SK-N-SH (cell line): ENCODE measurements around the gene DYNLT2B. TPM values are rescaled to one million over a fixed set of nuclear protein-coding genes. Genes with fewer than 3 reads are reported as not detected.

ENCODE experiments used
- CTCF ChIA-PET: fragments of 300-600, 350-600 bp; formaldehyde crosslinking; extraction: SDS; loops from one replicate; lab custom pipeline; 2021; lab: Yijun Ruan, JAX
- POLR2A ChIA-PET: fragments of 350-600 bp; sonication (Branson Sonifier 250); formaldehyde crosslinking; extraction: SDS; loops from one replicate; lab custom pipeline; 2020; ENCODE audit warnings: antibody characterized with exemption, inconsistent platforms; lab: Yijun Ruan, JAX
- DNase-seq: peaks from one replicate; pipeline ENCODE4 v3.0.0; 2012
- H2AFZ ChIP-seq: fragments of 200-600 bp; sonication (generic); 2 replicates; pipeline ENCODE4 v1.8.1; 2016; ENCODE audit warnings: antibody characterized with exemption, mild to moderate bottlenecking, low read depth
- H3F3A ChIP-seq: fragments of 200-600 bp; sonication (generic); replicated peaks from 2 replicates; pipeline ENCODE3; 2016; ENCODE audit warnings: antibody characterized with exemption, mild to moderate bottlenecking; ENCODE audit not compliant: insufficient read depth
- H3K27ac ChIP-seq, 2 experiments: fragments of 200-500 bp in 1 of 2; fragments of 200-600 bp in 1 of 2; sonication (Bioruptor generic) in 1 of 2; sonication (generic), shearing (Covaris generic) in 1 of 2; 2 replicates each; pipeline versions ENCODE4 v1.5.1 to v1.6.1; 2014 to 2016; ENCODE audit warnings: low read depth in 2 of 2, inconsistent platforms in 1 of 2, low read length in 1 of 2, mild to moderate bottlenecking in 1 of 2, mixed read lengths in 1 of 2
- H3K27me3 ChIP-seq: fragments of 200-600 bp; sonication (generic), shearing (Covaris generic); 2 replicates; pipeline ENCODE4 v1.6.1; 2016; ENCODE audit warnings: mixed run types; ENCODE audit not compliant: insufficient read depth
- H3K36me3 ChIP-seq, 2 experiments: fragments of 200-500 bp in 1 of 2; fragments of 200-600 bp in 1 of 2; sonication (Bioruptor generic) in 1 of 2; sonication (generic) in 1 of 2; replicated peaks in 1 of 2; 2 replicates each; pipeline versions ENCODE3 to v1.5.1; 2014 to 2016; ENCODE audit warnings: low read length in 1 of 2, mild to moderate bottlenecking in 1 of 2; ENCODE audit not compliant: insufficient read depth in 2 of 2, control insufficient read depth in 1 of 2
- H3K4me1 ChIP-seq, 2 experiments: fragments of 200-500 bp in 1 of 2; fragments of 200-600 bp in 1 of 2; sonication (Bioruptor generic) in 1 of 2; sonication (generic), shearing (Covaris generic) in 1 of 2; 2 replicates each; pipeline versions ENCODE4 v1.5.1 to v1.6.1; 2014 to 2016; ENCODE audit warnings: low read depth in 1 of 2, low read length in 1 of 2, mixed run types in 1 of 2; ENCODE audit not compliant: insufficient read depth in 2 of 2, control insufficient read depth in 1 of 2
- H3K4me2 ChIP-seq: fragments of 200-600 bp; sonication (generic), shearing (Covaris generic); 2 replicates; pipeline ENCODE4 v1.6.1; 2017; ENCODE audit warnings: mixed run types
- H3K4me3 ChIP-seq, 2 experiments: fragments of 200-500 bp in 1 of 2; fragments of 200-600 bp in 1 of 2; sonication (Bioruptor generic) in 1 of 2; sonication (generic), shearing (Covaris generic) in 1 of 2; 2 replicates each; pipeline versions ENCODE4 v1.5.1 to v1.8.1; 2014 to 2016; ENCODE audit warnings: low read depth in 2 of 2, inconsistent platforms in 1 of 2, low read length in 1 of 2, mild to moderate bottlenecking in 1 of 2, mixed read lengths in 1 of 2, moderate library complexity in 1 of 2
- H3K79me2 ChIP-seq: fragments of 200-600 bp; sonication (generic); 2 replicates; pipeline ENCODE4 v1.8.1; 2017; ENCODE audit warnings: mild to moderate bottlenecking; ENCODE audit not compliant: insufficient read depth
- H3K9ac ChIP-seq: fragments of 200-600 bp; sonication (generic); 2 replicates; pipeline ENCODE4 v1.6.1; 2017; ENCODE audit warnings: mixed run types
- H3K9me2 ChIP-seq: fragments of 200-600 bp; sonication (generic); 2 replicates; pipeline ENCODE4 v1.6.1; 2017; ENCODE audit warnings: mixed run types
- H3K9me3 ChIP-seq: fragments of 200-600 bp; sonication (generic); 2 replicates; pipeline ENCODE4 v1.6.1; 2017; ENCODE audit warnings: mixed run types, mild to moderate bottlenecking, moderate library complexity
- H4K20me1 ChIP-seq: fragments of 200-600 bp; sonication (generic); 2 replicates; pipeline ENCODE4 v1.6.1; 2017; ENCODE audit warnings: mild to moderate bottlenecking, mixed run types; ENCODE audit not compliant: insufficient read depth
- CHD2 ChIP-seq: fragments of 150-350 bp; IDR thresholded peaks from 2 replicates; pipeline ENCODE4 v1.6.1; 2018; ENCODE audit warnings: low read length; ENCODE audit not compliant: partially characterized antibody
- ELF1 ChIP-seq: IDR thresholded peaks from 2 replicates; pipeline ENCODE4 v1.4.0; 2012
- FOXM1 ChIP-seq: IDR thresholded peaks from 2 replicates; pipeline ENCODE4 v1.4.0; 2012; ENCODE audit warnings: low read depth, mild to moderate bottlenecking
- GATA2 ChIP-seq: sonication (generic); formaldehyde crosslinking; IDR thresholded peaks from 2 replicates; pipeline ENCODE4 v1.5.0; 2020; ENCODE audit warnings: mild to moderate bottlenecking, missing genetic modification reagents
- JUND ChIP-seq: IDR thresholded peaks from 2 replicates; pipeline ENCODE4 v1.4.0; 2012
- MEF2A ChIP-seq: IDR thresholded peaks from 2 replicates; pipeline ENCODE4 v1.4.0; 2012; ENCODE audit warnings: low read depth, borderline replicate concordance
- NRF1 ChIP-seq: IDR thresholded peaks from 2 replicates; pipeline ENCODE4 v1.6.1; 2012; ENCODE audit warnings: low read depth, mild to moderate bottlenecking, low read length
- POLR2AphosphoS5 ChIP-seq: IDR thresholded peaks from 2 replicates; pipeline ENCODE4 v1.6.1; 2012; ENCODE audit warnings: low read depth, low read length
- RAD21 ChIP-seq: IDR thresholded peaks from 2 replicates; pipeline ENCODE4 v1.6.1; 2012; ENCODE audit warnings: mild to moderate bottlenecking, low read length
- REST ChIP-seq: IDR thresholded peaks from 2 replicates; pipeline ENCODE4 v1.6.1; 2012; ENCODE audit warnings: mild to moderate bottlenecking, low read depth, low read length, moderate library complexity
- RFX5 ChIP-seq: IDR thresholded peaks from 2 replicates; pipeline ENCODE4 v1.6.1; 2012; ENCODE audit warnings: mild to moderate bottlenecking, improper control_type of control experiment, low read length
- RXRA ChIP-seq: IDR thresholded peaks from 2 replicates; pipeline ENCODE4 v1.4.0; 2012; ENCODE audit warnings: low read depth, mild to moderate bottlenecking, borderline replicate concordance
- TAF1 ChIP-seq: IDR thresholded peaks from 2 replicates; pipeline ENCODE4 v1.6.1; 2012; ENCODE audit warnings: low read depth, mild to moderate bottlenecking, low read length, moderate library complexity, borderline replicate concordance
- USF1 ChIP-seq: IDR thresholded peaks from 2 replicates; pipeline ENCODE4 v1.4.0; 2012; ENCODE audit warnings: low read depth, borderline replicate concordance
- YY1 ChIP-seq: IDR thresholded peaks from 2 replicates; pipeline ENCODE4 v1.4.0; 2012; ENCODE audit warnings: low read depth, mild to moderate bottlenecking
- WGBS: methylation state at CpG from one replicate; pipeline ENCODE4 v1.1.6; 2017; ENCODE audit warnings: low lambda C conversion rate; 5-methylcytosine and 5-hydroxymethylcytosine counted together
- polyA plus RNA-seq, 3 experiments: library from polyadenylated mRNA; depleted of rRNA; stranded (reverse); fragments of >200 nt; gene quantifications; 2 replicates each; pipeline ENCODE4 v1.2.3, GENCODE V29; 2012

DYNLT2B gene
- polyA plus RNA-seq, 1 of the 3 experiments (the other 2 are of a cell fraction) = 31.7 TPM

- no peak overlapping the region for H3K27ac ChIP-seq
- no peaks in the 10 kb centered on the region for H3F3A ChIP-seq
- no peak for DNase-seq
- H3K27me3 ChIP-seq = no peaks in the 10 kb centered on the region
- no peaks in the 10 kb centered on the region for H4K20me1 ChIP-seq
- no peaks in the 10 kb centered on the region for H3K4me1 ChIP-seq
- H3K4me2 ChIP-seq = no peak overlapping the region
- H3K9me2 ChIP-seq = no peaks in the 10 kb centered on the region
- ChIA-PET CTCF (no interaction called here), POLR2A (no interaction called here)
- no peak overlapping the region for H3K4me3 ChIP-seq
- TF ChIP-seq TAF1 (no peak), USF1 (no peak), RFX5 (no peak), FOXM1 (no peak), RXRA (no peak), GATA2 (CRISPR knock-in tag) (no peak)
- H3K79me2 ChIP-seq = no peaks in the 10 kb centered on the region
- H2AFZ ChIP-seq = no peak overlapping the region
- peaks cover 0 to 10% of the 10 kb centered on the region in 2 experiments for H3K36me3 ChIP-seq
- H3K9ac ChIP-seq = no peak overlapping the region
- no peaks in the 10 kb centered on the region for H3K9me3 ChIP-seq
- WGBS = 91% methylated on average over 2 of the region's 2 CpGs
These were observed 19.5 kb downstream of the DYNLT2B start for GRCh38 chr3:196298521-196298920.

- Histone ChIP-seq H3K9me2 (no peaks in the 10 kb centered on the region), H3K4me1 (no peaks in the 10 kb centered on the region; a peak in 1 of 4 replicates), H3K27me3 (no peaks in the 10 kb centered on the region), H4K20me1 (no peaks in the 10 kb centered on the region), H3K27ac (no peak overlapping the region), H3K4me3 (no peak overlapping the region), H2AFZ (no peak overlapping the region), H3K9me3 (no peaks in the 10 kb centered on the region), H3K4me2 (no peak overlapping the region), H3K9ac (no peak overlapping the region), H3F3A (peaks cover 19% of the 10 kb centered on the region), H3K36me3 (peaks cover 0 to 6% of the 10 kb centered on the region in 2 experiments), H3K79me2 (peaks cover 12% of the 10 kb centered on the region)
- DNase-seq = no peak
- CTCF ChIA-PET = interaction anchor here (1.2 kb wide), 1 partner anchor 212 kb away, joined by 3 read pairs; no protein-coding TSS in a partner anchor
- POLR2A ChIA-PET = interaction anchor here (0.6 kb wide), 1 partner anchor 110 kb away, joined by 3 read pairs; no protein-coding TSS in a partner anchor
- 87% methylated on average over 5 of the region's 5 CpGs for WGBS
- no peak for TF ChIP-seq RAD21
- no peak for TF ChIP-seq CHD2
These were observed 25.6 kb downstream of the DYNLT2B start for GRCh38 chr3:196292286-196292923.

- H3K9me2 ChIP-seq = no peaks in the 10 kb centered on the region
These were observed 29.9 kb downstream of the DYNLT2B start for GRCh38 chr3:196288141-196288460.

More at GRCh38 chr3:196288141-196288460, 29.9 kb downstream of the DYNLT2B start:
- TF ChIP-seq MEF2A (no peak), ELF1 (no peak), YY1 (no peak), POLR2AphosphoS5 (no peak), FOXM1 (no peak), RXRA (no peak), RAD21 (no peak), NRF1 (no peak), REST (no peak), JUND (no peak)
- TF ChIP-seq, all 33 proteins: peak for 0
- Histone ChIP-seq H3K4me1 (peaks cover 0 to 4% of the 10 kb centered on the region in 2 experiments; a peak in 1 of 4 replicates), H3K9ac (peak overlapping the region; percentile 91), H3K27me3 (no peaks in the 10 kb centered on the region), H3K79me2 (peaks cover 55% of the 10 kb centered on the region), H3F3A (peaks cover 19% of the 10 kb centered on the region), H2AFZ (peak overlapping the region; percentile 84), H4K20me1 (no peaks in the 10 kb centered on the region; the same call in 1 of the 2 replicates), H3K4me3 (peak overlapping the region; percentile 74 to 87), H3K4me2 (peak overlapping the region; percentile 88), H3K9me3 (no peaks in the 10 kb centered on the region), H3K27ac (peak overlapping the region; percentile 82 to 90), H3K36me3 (peaks cover 2 to 3% of the 10 kb centered on the region in 2 experiments)
- no peak for DNase-seq
- 1% methylated on average over 17 of the region's 17 CpGs for WGBS
- POLR2A ChIA-PET = no interaction called here
- CTCF ChIA-PET = interaction anchor here (1.0 kb wide), 1 partner anchor 205 kb away, joined by 3 read pairs; no protein-coding TSS in a partner anchor
